Stimulated activated CD4-positive, alpha-beta T cell treated with anti-CD3 and anti-CD28 coated beads, Interleukin-4, amount 100 ng/mL, for 1 hour (primary cell): Measurements from ENCODE around the gene HSP90AA1.
A peak's percentile ranks its signal among the peaks of the same experiment; 100 is the strongest.
"Not testable (repeated sequence)": the region's sequence is repeated elsewhere in the genome, so short reads cannot be mapped to it uniquely, and the experiment has no call there.

Experiments used
- DNase-seq: peaks from one replicate; pipeline ENCODE4 v3.0.0-alpha.2; 2020

The HSP90AA1 gene

DNA sequence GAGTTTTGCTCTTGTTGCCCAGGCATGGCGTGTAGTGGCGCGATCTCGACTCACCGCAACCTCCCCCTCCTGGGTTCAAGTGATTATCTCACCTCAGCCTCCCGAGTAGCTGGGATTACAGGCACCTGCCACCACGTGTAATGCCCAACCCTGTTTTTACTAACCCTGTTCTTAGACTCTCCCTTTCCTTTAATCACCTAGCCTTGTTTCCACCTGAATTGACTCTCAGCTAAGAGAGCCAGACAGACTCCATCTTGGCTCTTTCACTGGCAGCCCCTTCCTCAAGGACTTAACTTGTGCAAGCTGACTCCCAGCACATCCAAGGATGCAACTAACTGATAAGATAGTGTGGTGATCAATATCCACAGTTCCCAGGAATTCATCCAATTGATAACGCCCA is 22.3 kb downstream of the HSP90AA1 start:
- not testable (repeated sequence) for DNase-seq

DNA sequence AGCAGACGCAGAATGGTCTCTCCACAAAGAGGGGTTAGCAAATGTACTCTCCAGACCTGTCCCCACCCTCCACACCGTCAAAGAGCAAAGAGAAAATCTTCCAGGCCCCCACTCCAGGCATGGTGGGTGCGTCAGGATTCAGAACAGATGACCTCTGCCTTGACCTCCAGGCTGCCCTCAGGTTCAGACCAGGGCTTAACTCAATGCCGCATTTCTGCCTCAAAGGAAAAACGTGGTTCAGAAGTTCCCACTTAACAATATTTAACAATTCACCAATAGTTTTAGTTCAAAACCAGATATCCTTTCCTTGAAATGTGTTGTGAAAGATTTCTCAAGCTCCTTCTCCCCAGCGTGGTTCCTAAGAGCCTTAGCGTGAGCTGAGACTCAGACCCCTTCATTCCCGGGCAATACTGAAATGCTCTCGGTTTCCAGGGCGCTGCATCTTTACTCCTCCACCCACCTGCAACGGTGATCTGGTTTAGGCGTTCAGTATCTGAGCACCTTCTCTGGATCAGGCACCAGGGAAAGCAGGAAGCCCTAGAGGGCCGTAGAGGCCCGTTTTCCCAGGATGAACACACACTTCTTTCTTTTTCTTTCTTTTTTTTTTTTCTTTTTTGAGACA is 22.9 kb downstream of the HSP90AA1 start:
- DNase-seq, result no peak

DNA sequence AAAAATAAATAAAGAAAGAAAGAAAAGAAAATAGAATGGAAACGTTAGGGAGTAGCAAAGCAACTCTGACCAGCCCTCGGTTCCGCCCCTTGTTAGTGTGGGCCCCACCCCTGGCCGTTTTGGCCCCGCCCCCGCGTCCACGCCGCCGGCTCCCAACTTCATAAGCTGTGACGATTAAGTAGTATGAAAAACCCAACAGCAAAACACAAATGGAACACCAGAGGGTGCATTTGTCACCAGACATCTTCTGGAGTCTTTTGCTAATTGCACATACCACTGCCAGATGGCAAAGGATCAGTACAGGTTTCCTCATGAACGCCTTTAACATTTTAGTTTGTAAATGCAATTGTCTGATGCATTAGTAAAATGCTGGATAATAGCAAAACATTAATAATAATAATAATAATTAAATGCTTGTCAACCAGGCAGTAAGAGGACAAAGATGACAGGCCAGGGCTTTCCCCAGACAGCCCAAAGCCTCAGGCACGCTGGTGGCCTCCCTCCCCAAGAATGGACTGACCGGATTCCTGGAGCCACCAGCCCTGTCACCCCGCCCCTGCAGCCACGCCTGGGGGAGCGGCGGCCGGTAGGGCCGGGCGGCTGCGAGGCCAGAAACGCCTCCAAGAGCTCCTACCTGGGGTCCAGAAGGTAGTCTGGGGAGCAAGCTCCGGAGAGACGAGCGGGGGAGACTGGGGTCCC is 23.6 kb downstream of the HSP90AA1 start:
- peak; percentile 68 for DNase-seq

DNA sequence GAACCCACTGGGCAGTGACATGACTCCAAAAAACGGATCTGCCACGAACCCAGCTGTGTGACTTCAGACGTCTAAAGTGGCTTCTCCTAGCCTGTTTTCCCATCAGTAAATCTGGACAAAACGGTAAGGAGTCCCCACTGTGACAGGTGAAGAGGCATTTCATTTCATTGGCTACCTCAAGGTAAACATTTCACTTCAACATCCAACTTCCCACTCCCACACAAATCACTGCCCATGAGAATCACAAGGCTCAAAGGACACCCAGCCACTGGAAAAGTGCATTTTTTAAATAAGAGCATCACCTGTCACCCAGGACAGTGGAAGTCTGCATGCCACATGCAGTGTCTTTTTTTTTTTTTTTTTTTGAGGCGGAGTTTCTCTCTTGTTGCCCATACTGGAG is 27.9 kb downstream of the HSP90AA1 start:
- DNase-seq, result no peak

DNA sequence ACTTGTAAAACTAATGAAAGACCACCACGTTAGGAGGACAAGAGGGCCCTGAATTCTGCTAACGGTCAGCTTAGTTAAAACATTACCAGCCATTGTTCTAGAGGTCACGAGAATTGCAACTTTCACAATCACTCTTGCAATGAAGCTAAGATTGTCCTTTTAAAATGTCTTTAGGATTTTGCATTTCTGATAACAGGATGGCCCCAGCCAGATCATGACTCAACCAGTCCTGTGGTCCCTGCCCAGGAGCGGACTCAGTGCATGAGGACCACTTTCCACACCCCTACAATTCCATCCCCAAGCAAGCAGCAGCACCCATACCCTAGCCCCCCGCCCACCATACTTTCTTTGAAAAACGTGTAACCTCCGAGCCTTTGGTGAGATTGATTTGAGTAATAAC is 28.7 kb downstream of the HSP90AA1 start:
- no peak for DNase-seq

DNA sequence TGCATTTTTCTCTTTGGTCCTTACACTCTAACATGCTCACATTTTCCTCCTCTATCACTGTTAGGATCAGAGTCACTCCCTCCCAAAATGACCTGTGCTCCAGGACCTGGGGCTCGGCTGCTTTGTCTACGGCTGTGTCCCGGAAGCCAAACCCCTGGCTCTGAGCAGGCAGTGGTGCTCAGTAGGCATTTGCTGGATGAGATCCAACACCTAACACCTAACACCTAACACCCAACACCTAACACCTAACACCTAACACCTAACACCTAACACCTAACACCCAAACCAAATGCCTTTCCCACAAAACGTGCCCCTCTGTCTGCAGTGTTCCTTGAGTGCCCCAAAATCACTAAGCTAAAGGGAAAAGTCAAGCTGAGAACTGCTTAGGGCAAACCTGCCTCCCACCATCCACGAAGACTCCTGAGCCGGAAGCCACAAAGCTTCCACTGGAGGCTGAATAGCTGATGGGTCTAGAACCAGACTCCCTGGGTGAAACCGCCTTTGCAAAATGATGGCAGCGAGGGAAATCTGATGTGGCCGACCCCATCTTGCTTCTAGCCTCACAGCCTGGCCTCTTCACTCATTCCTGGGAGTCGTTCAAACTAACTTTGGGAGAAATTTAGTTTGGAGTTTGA is 29.2 kb downstream of the HSP90AA1 start:
- DNase-seq, result no peak

DNA sequence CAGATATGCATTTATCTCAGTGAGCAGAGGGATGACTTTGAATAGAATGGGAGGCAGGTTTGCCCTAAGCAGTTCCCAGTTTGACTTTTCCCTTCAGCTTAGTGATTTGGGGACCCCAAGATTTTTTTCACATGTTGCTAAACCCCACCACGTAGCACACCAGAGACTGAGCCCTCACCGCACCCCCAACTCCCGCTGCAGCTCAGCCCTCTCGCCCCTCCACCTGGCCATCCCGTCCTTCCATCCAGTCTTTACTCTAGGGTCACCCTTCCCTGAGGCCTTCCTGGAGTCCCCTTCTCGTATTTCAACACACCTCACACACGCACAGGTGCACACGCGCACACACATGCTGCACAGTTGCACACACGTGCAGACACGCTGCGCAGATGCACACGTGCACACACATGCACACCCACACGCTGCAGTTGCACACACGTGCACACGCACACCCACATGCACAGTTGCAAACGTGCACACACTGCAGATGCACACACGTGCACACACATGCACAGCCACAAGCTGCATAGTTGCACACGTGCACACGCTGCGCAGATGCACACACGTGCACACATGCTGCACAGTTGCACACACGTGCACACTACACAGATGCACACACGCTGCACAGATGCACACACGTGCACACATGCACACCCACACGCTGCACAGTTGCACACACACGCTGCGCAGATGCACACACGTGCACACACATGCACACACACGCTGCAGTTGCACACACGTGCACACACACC is 30.0 kb downstream of the HSP90AA1 start:
- no peak for DNase-seq

DNA sequence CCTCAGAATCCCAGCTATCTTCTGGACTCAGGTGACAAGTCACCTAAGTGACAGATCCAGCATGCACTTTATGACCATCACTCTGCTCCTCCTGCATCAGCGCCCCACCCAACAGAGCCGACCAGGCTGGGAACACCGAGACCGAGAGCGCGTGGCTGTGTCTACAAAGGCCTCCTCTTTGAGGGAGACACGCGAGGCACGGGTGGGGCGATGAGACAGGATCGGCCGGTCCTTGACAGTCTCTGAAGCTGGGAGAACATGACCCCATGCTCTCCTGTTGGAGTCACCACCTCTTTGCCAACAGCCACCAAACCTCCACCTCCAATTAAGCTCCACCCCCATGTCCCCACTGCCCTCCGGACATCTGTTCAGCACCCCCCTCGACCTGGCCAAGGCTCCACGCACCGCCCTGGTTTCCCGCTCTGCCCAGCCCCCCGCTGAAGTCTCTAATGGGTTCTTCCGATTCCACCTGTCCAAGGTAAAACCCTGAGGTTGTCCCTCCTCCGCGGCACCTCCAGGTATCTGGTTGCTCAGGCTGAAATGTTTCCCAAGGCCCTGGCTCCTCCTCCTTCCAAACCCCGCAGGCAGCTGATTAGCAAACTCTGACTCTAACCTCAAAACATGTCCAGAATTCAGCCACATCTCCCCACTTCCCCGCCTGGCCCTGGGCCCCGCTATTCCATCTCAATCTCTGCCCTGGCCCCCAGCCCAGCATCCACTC is 31.5 kb downstream of the HSP90AA1 start:
- DNase-seq, result no peak

DNA sequence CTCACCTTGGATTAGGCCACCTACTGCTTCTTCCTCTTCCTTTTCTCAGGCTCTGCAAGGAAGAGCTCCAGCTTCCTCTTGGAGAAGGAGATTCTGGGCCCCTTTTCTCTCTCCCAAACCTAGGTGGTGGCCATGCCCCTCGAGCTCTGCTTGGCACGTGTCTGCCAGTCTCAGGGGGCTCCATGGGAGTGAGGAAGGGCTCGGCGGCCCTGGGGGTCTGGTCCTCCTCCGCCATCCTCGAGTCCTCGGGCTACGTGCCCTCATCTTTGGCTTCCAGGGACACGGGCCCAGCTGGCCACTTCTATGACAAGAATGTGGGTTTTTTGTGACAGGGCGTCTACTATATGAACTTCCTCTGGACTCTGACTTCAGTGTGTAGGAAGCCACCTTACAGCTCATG is 34.3 kb downstream of the HSP90AA1 start:
- no peak for DNase-seq

DNA sequence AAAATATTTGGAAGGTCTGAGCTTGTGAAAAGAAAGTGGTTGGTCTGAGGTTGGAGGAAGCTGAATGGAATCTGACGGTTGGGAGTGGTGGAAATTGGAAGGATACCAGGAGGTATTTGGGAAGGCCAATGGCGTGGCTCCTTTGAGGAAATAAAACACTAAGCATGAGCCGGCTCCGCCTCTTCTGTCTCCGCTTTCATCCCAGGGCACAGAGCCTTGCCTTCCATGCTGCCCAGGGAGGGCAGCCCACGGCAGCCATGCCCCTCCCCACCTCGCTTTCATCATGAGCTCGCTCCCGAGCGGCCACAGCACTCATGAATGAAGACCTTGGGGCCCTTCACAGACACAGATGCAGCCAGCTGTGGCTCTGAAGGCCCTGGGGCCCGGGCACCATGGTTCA is 36.2 kb downstream of the HSP90AA1 start:
- DNase-seq, result no peak

DNA sequence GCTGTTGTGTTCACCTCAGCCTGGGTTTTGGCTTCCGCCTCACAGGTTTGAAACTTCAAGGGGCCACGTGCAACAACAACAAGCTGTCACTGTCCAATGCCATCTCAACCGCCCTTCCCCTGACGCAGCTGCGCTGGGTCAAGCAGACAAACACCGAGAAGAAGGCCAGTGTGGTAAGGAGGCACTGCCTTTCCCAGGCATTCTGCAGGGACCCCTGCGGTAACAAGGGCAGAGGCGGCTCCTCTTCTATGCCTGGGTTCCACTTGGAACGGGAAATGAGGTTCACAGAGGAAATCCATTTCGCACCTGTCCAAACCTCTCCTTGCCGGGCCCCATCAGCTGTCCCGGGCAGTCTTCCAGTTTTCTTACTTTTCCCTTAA is 36.8 kb downstream of the HSP90AA1 start:
- DNase-seq, result no peak

DNA sequence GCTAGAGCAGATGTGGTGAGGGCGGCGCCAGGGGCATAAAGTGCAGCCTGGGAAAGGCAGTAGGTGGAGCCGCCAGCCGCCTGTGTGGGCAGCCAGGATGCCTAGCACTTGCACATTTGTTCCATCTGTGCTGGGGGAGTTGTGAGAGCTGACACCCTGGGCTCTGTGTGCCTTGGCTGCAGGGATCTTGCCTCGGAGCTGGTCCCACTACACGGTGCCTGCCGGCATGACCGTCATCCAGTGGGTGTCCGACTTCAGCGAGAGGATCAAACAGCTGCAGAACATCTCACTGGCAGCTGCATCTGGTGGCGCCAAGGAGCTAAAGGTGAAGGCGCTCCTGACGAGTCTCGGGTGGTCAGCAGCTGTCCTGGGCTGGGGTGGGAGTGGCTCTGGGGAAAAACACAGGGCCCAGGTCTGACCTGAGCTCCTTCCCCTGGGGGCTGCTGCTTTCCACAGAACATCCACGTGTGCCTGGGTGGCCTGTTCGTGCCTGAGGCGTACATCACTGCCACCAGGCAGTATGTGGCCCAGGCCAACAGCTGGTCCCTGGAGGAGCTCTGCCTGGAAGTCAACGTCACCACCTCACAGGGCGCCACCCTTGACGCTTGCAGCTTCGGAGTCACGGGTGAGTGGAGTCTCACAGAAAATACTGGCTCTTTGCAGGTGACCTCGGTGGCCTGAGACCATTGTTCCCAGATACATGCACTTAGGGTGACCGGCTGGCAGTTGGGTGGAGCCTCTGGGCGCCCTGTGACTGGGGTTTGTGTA is 37.4 kb downstream of the HSP90AA1 start:
- no peak for DNase-seq

DNA sequence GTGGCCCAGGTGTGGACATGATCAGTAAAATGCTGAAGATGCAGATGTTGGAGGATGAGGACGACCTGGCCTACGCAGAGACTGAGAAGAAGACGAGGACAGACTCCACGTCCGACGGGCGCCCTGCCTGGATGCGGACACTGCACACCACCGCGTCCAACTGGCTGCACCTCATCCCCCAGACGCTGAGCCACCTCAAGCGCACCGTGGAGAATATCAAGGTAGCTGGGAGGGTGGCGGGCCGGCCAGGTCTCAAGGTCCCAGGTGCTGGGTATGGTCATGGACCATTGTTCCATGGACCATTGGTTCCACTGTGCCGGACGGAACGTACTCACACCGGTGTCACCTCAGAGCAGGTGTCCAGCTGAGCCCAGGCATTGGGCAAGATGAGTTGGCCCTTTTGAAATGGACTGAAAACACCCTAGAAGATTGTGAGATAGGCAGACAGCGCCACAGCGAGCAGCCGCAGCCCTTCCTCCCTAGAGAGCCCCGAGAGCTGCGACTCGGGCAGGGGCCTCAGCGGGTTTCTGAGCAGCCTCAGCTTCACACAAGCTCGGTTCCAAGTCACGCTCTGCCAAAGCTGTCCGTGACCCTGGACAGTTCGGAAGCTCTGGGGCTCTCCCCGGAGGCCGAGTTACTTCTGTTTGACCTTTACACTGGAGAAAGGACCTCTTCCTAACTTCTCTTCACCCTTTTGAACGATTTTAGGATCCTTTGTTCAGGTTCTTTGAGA is 38.9 kb downstream of the HSP90AA1 start:
- no peak for DNase-seq

DNA sequence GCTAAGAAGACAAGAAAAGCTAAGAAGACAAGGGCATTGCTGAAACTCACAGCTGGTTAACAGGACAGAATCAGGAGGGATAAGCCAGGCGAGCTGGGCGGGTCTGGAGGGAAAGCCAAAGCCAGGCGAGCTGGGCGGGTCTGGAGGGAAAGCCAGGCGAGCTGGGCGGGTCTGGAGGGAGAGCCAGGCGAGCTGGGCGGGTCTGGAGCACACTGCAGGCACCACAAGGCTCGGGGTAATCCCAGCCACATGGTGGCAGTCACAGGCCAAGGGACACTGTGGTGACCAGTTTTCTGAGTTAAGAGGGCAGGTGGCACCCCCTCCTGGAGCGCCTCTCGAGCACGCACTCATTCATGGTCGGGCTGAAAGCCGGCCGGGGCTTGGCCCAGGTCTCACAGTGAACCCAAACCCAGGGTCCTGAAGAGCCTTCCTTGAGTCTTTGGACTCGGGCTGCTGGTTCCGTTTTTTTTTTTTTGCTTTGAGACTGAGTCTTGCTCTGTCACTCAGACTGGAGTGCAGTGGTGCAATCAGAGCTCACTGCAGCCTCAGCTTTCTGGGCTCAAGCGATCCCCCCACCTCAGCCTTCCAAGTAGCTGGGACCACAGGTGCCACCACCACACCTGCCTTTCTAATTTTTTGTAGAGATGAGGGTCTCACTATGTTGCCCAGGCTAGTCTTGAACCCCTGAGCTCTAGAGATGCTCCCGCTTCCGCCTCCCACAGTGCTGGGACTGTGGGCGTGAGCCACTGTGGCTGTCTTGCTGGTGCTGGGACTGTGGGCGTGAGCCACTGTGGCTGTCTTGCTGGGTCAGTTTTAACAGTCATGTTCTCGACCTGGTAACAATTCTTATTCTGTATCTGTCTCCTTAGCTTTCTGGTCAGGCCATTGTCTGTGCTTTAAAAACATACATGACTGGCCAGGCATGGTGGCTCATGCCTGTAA is 40.2 kb downstream of the HSP90AA1 start:
- peak; percentile 7 for DNase-seq

DNA sequence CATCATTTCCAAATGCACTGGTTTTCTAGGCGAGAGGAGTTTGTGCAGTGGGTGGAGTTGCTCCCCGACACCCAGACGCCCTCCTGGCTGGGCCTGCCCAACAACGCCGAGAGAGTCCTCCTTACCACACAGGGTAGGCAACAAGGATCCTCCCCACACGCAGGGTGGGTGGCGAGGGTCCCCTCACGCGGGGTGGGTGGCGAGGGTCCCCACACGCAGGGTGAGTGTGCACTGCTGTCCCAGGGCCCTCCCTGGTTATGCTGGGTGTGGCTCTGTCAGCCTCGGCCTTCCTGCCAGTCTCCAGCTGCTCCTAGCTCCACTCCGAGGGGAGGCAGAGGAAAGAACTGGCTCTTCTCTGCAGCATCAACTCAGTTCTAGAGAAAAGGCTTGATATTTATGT is 42.3 kb downstream of the HSP90AA1 start:
- no peak for DNase-seq

DNA sequence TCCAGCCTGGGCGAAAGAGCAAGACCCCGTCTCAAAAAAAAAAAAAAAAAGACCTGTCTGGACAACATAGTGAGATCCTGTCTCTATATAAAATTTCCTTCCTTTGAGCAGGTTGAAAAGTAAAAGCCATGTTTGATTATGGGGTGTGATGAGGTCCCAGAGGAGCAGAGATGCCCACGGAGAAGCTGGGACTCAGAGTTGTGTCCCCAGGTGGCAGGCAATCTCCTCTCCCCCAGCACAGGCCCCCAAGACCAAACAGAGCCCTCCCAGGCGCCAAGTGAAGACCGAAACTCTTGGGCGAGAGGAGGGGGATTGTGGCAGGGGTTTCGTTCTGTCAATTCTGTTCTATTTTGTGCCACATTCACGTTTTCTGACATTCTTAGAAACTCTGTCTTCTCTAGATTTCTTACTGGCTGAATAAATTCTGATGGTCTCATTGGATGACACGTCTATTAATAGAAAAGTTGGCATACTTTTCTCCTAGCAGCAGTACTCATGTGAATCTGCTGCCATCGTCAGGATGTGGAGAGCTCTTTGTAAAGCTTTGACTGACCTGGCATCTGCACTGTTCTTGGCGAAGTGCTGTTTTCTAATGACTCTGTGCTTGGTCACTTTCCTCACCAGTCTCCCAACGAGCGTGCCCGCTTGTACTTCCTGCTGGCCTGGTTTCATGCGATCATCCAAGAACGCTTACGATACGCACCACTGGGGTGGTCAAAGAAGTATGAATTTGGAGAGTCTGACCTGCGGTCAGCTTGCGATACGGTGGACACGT is 43.4 kb downstream of the HSP90AA1 start:
- no peak for DNase-seq

DNA sequence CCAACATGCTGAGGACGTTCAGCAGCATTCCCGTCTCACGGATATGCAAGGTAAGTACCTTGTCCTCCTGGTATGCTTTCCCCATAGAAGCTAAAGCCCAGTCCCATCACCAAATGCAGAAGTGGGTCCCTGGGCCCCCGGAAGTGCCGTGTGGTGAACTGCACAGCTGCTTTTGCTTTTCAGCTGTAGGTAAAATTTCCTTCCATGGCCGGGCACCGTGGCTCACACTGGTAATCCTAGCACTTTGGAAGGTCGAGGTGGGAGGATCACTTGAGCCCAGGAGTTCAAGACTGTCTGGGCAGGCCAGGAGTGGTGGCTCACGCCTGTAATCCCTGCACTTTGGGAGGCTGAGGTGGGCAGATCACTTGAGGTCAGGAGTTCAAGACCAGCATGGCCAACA is 44.1 kb downstream of the HSP90AA1 start:
- DNase-seq, result no peak

DNA sequence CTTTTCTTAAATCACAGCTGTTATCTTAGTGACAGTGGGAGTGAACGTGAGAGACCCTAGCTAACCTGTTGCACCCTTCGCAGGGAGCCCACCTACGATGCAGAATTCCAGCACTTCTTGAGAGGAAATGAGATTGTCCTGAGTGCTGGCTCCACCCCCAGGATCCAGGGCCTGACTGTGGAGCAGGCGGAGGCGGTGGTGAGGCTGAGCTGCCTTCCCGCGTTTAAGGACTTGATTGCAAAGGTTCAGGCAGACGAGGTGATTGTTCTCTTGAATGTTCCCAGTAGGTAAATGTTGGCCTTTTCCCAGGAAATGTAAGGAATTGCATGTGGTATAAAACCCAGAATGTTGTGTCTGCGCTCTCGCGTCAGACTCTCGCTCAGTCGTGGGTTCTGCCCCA is 46.7 kb downstream of the HSP90AA1 start:
- no peak for DNase-seq

DNA sequence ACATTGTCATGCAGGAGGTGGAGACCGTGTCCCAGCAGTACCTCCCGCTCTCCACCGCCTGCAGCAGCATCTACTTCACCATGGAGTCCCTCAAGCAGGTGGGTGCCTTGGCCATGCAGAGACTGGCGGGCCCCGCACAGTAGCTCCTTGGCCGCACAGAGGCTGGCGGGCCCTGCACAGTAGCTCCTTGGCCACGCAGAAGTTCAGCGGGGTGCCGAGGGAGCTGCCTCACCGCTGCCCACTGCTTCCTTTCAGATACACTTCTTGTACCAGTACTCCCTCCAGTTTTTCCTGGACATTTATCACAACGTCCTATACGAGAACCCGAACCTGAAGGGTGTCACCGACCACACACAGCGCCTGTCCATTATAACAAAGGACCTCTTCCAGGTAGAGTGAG is 47.7 kb downstream of the HSP90AA1 start:
- DNase-seq, result no peak

DNA sequence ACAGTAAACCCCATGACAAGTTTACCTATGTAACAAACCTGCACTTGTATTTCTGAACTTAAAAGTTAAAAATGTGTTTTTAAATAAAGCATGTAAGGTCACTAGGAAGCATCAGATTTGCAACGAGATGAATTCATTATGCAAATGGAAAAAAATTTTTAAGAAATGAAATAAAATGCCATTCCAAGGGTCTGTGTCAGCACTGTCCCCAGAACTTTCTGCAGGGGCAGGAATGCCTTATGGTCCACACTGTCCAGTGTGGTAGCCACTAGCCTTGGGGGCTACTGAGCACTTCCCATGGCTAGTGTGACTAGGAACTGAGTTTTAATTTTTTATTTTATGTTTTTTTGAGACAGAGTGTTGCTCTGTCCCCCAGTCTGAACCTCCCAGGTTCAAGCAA is 49.2 kb downstream of the HSP90AA1 start:
- DNase-seq, result no peak
